HCT116 (cell line): Measurements from ENCODE around the gene ZER1. TPM values are rescaled to one million over a fixed set of nuclear protein-coding genes. Genes with fewer than 3 reads are reported as not detected.

Experiments
- ATAC-seq: fragments of 200-7000 bp; cut with Tn5 transposase; 2 replicates; pipeline ENCODE4 v1.9.1; 2020; ENCODE audit warnings: mild to moderate bottlenecking, moderate library complexity
- BruUV-seq: library from RNA; stranded (reverse); fragments of 400-500 nt; replicated peaks from 2 replicates; lab custom pipeline; 2021; lab: Mats Ljungman, UMichigan
- CTCF ChIA-PET: fragments of 300-600 bp; sonication (Branson Sonifier 250); formaldehyde crosslinking; loops from one replicate; lab custom pipeline; 2021; ENCODE audit warnings: antibody characterized with exemption; lab: Charles Lee
- POLR2A ChIA-PET: fragments of 300-600, 350-600 bp; sonication (Branson Sonifier 250); formaldehyde crosslinking; loops from one replicate; lab custom pipeline; 2021; ENCODE audit warnings: antibody characterized with exemption; lab: Charles Lee
- RAD21 ChIA-PET, 2 experiments: fragments of 300-600 bp; sonication (Branson Sonifier 250); formaldehyde crosslinking; loops; one replicate each; lab custom pipeline; 2023; ENCODE audit warnings: low total read pairs in 2 of 2; ENCODE audit not compliant: uncharacterized antibody in 2 of 2, unreplicated experiment in 2 of 2, low non-redundant PET in 1 of 2; lab: Charles Lee
- DNase-seq: peaks from one replicate; pipeline ENCODE4 v3.0.0-alpha.2; 2010; ENCODE audit warnings: low read depth, low spot score
- H2AFZ ChIP-seq: fragments of 200-600 bp; shearing (Covaris generic), sonication (generic); 2 replicates; pipeline ENCODE4 v1.6.1; 2017; ENCODE audit warnings: low read depth, mixed run types, mixed read lengths, antibody characterized with exemption, low read length; ENCODE audit not compliant: poor library complexity, severe bottlenecking
- H3K27ac ChIP-seq: 2 replicates; pipeline ENCODE4 v1.5.1; 2012; ENCODE audit warnings: low read depth, low read length
- H3K27me3 ChIP-seq: fragments of 200-600 bp; sonication (generic); 2 replicates; pipeline ENCODE4 v1.6.1; 2016; ENCODE audit warnings: mixed run types, low read length, mixed read lengths; ENCODE audit not compliant: insufficient read depth
- H3K36me3 ChIP-seq, 2 experiments: fragments of 200-500 bp in 1 of 2; fragments of 200-600 bp in 1 of 2; sonication (Bioruptor generic) in 1 of 2; sonication (generic) in 1 of 2; 2 replicates each; pipeline versions ENCODE4 v1.5.1 to v1.6.1; 2014 to 2016; ENCODE audit warnings: low read length in 2 of 2, inconsistent platforms in 1 of 2, mixed read lengths in 1 of 2, mixed run types in 1 of 2; ENCODE audit not compliant: insufficient read depth in 2 of 2, control insufficient read depth in 1 of 2
- H3K4me1 ChIP-seq, 2 experiments: fragments of 200-600 bp in 1 of 2; sonication (generic) in 1 of 2; 2 replicates each; pipeline versions ENCODE4 v1.5.1 to v1.6.1; 2012 to 2017; ENCODE audit warnings: low read length in 2 of 2, inconsistent platforms in 1 of 2, mild to moderate bottlenecking in 1 of 2, mixed read lengths in 1 of 2, mixed run types in 1 of 2, moderate library complexity in 1 of 2; ENCODE audit not compliant: insufficient read depth in 2 of 2, control insufficient read depth in 1 of 2
- H3K4me2 ChIP-seq: fragments of 200-600 bp; sonication (generic); 2 replicates; pipeline ENCODE4 v1.6.1; 2017; ENCODE audit warnings: mixed run types, low read length, mixed read lengths
- H3K4me3 ChIP-seq, 2 experiments: fragments of 200-600 bp in 1 of 2; sonication (generic) in 1 of 2; replicated peaks in 1 of 2; 2 replicates each; pipeline ENCODE4 v1.5.1; 2011 to 2016; ENCODE audit warnings: low read length in 2 of 2, control low read depth in 1 of 2, low read depth in 1 of 2, mild to moderate bottlenecking in 1 of 2, mixed read lengths in 1 of 2, mixed run types in 1 of 2
- H3K79me2 ChIP-seq: fragments of 200-600 bp; sonication (generic); 2 replicates; pipeline ENCODE4 v1.6.1; 2017; ENCODE audit warnings: mild to moderate bottlenecking, mixed run types, low read length, moderate library complexity, mixed read lengths; ENCODE audit not compliant: insufficient read depth
- H3K9ac ChIP-seq: fragments of 200-600 bp; sonication (generic); 2 replicates; pipeline ENCODE4 v1.6.1; 2016; ENCODE audit warnings: low read length, mixed read lengths
- H3K9me2 ChIP-seq: fragments of 200-600 bp; sonication (generic), shearing (Covaris generic); 2 replicates; pipeline ENCODE4 v1.6.1; 2017; ENCODE audit warnings: mixed run types, mild to moderate bottlenecking, moderate library complexity; ENCODE audit not compliant: insufficient read depth
- H3K9me3 ChIP-seq, 2 experiments: fragments of 200-500 bp in 1 of 2; fragments of 200-600 bp in 1 of 2; sonication (Bioruptor generic) in 1 of 2; sonication (generic) in 1 of 2; 2 replicates each; pipeline ENCODE4 v1.6.1; 2014 to 2017; ENCODE audit warnings: low read length in 2 of 2, mixed read lengths in 2 of 2, inconsistent platforms in 1 of 2, low read depth in 1 of 2, mild to moderate bottlenecking in 1 of 2, mixed run types in 1 of 2, moderate library complexity in 1 of 2; ENCODE audit not compliant: control insufficient read depth in 1 of 2, insufficient read depth in 1 of 2
- H4K20me1 ChIP-seq: fragments of 200-600 bp; sonication (generic), shearing (Covaris generic); 2 replicates; pipeline ENCODE4 v1.6.1; 2017; ENCODE audit warnings: mixed run types, mild to moderate bottlenecking, moderate library complexity; ENCODE audit not compliant: insufficient read depth
- CEBPB ChIP-seq: IDR thresholded peaks from 2 replicates; pipeline ENCODE4 v1.6.1; 2012; ENCODE audit warnings: low read depth
- EZH2 ChIP-seq: fragments of 200-600 bp; sonication (generic); IDR thresholded peaks from 2 replicates; pipeline ENCODE4 v1.6.1; 2017; ENCODE audit warnings: antibody characterized with exemption, mixed run types
- EZH2phosphoT487 ChIP-seq: fragments of 200-600 bp; IDR thresholded peaks from 2 replicates; pipeline ENCODE4 v1.6.1; 2018; ENCODE audit warnings: antibody characterized with exemption, borderline replicate concordance
- FOSL1 ChIP-seq: IDR thresholded peaks from 2 replicates; pipeline ENCODE4 v1.6.1; 2012; ENCODE audit warnings: low read depth
- POLR2A ChIP-seq: IDR thresholded peaks from 2 replicates; pipeline ENCODE4 v1.7.0; 2011; ENCODE audit warnings: borderline replicate concordance; ENCODE audit not compliant: insufficient read depth, insufficient read length; ENCODE audit errors: extremely low read depth
- RAD21 ChIP-seq: IDR thresholded peaks from 2 replicates; pipeline ENCODE4 v1.6.1; 2012; ENCODE audit warnings: low read depth, mild to moderate bottlenecking
- SIN3A ChIP-seq: IDR thresholded peaks from 2 replicates; pipeline ENCODE4 v1.6.1; 2012; ENCODE audit warnings: low read depth
- SP1 ChIP-seq: IDR thresholded peaks from 2 replicates; pipeline ENCODE4 v1.6.1; 2012; ENCODE audit warnings: low read depth
- TCF7L2 ChIP-seq: IDR thresholded peaks from 2 replicates; pipeline ENCODE4 v1.7.0; 2011; ENCODE audit warnings: borderline replicate concordance, inconsistent platforms; ENCODE audit not compliant: insufficient read depth, insufficient read length; ENCODE audit errors: extremely low read depth
- YY1 ChIP-seq: IDR thresholded peaks from 2 replicates; pipeline ENCODE4 v1.6.1; 2011; ENCODE audit warnings: low read length, low read depth, moderate library complexity, mild to moderate bottlenecking; ENCODE audit not compliant: insufficient replicate concordance; ENCODE audit errors: extremely low read depth
- ZFX ChIP-seq: fragments of 450-650 bp; IDR thresholded peaks from 2 replicates; pipeline ENCODE4 v1.6.1; 2017
- intact Hi-C: fragments of 100-400 bp; cut with micrococcal nuclease; formaldehyde crosslinking; loops from 2 replicates; pipeline ENCODE4 v1.10.0; 2022
- total RNA-seq: library from RNA; stranded (reverse); gene quantifications from one replicate; pipeline ENCODE4 v1.2.1, GENCODE V29; 2021; ENCODE audit not compliant: unreplicated experiment
- TF ChIP-seq, protein P1 (sequence below): IDR thresholded peaks from 2 replicates; pipeline ENCODE4 v1.6.1; 2012
- TF ChIP-seq, protein P2 (sequence below): IDR thresholded peaks from 2 replicates; pipeline ENCODE4 v1.6.1; 2012

ZER1 gene
- total RNA-seq, 1 experiment from 2014 or later, result 18.0 TPM

DNA sequence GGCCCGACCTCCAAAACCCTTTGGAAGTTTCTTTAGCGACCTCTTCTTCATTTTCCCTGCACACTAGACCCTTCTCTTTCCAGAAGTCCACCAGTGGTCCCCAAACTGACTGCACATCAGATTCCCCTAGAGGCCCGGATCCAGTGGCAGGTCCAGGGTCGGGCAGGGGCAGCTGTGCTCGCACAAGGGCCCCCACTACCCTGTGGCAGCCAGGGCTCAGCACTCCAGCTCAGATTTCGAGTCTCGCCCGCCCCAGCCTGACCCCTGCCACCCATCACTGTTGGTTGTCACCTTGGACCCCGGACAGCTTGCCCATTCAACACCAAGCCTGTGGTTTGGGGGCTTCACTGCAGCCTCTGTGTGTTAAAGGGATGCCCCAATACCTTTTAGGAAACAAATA, 40.0 kb downstream of the ZER1 start:
- H2AFZ ChIP-seq, result no peak overlapping the region
- intact Hi-C loops, result loop anchor here (5.0 kb wide), 2 partner anchors 84 to 151 kb away; partner anchors contain the start of genes KYAT1 and LRRC8A
- H3K4me1 ChIP-seq, result peaks cover 0 to 10% of the 10 kb centered on the region in 2 experiments; a peak in 1 of 4 replicates
- H3K4me2 ChIP-seq, result no peak overlapping the region
- H3K27ac ChIP-seq, result no peak overlapping the region
- BruUV-seq, result no TSS peak
- H3K9me2 ChIP-seq, result no peaks in the 10 kb centered on the region
- ChIA-PET POLR2A (no interaction called here), CTCF (no interaction called here)
- no peak overlapping the region for H3K9ac ChIP-seq
- H3K9me3 ChIP-seq, result no peaks in the 10 kb centered on the region
- H4K20me1 ChIP-seq, result no peaks in the 10 kb centered on the region
- ATAC-seq, result no peak
- TF ChIP-seq YY1, result no peak
- TF ChIP-seq, protein P1, sequence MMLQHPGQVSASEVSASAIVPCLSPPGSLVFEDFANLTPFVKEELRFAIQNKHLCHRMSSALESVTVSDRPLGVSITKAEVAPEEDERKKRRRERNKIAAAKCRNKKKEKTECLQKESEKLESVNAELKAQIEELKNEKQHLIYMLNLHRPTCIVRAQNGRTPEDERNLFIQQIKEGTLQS, result no peak
- TF ChIP-seq, protein P2, sequence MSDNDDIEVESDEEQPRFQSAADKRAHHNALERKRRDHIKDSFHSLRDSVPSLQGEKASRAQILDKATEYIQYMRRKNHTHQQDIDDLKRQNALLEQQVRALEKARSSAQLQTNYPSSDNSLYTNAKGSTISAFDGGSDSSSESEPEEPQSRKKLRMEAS, result no peak
- TF ChIP-seq SP1, result no peak
- TF ChIP-seq EZH2phosphoT487, result no peak
- no peak for TF ChIP-seq SIN3A
- no peak for TF ChIP-seq EZH2
- TF ChIP-seq FOSL1, result no peak
- TF ChIP-seq RAD21, result no peak
- no peak for TF ChIP-seq TCF7L2
- TF ChIP-seq CEBPB, result no peak
- TF ChIP-seq ZFX, result no peak
- TF ChIP-seq POLR2A, result no peak
- TF ChIP-seq, all 23 proteins: peak for 0
- no peak for DNase-seq
- Histone ChIP-seq H3K27me3 (no peaks in the 10 kb centered on the region), H3K79me2 (no peaks in the 10 kb centered on the region), H3K36me3 (no peaks in the 10 kb centered on the region), H3K4me3 (no peak overlapping the region)
- RAD21 ChIA-PET, result no interaction called here
